H9 (cell line): ENCODE results near the gene ABHD16A. TPM values are rescaled to one million over a fixed set of nuclear protein-coding genes. Genes with fewer than 3 reads are reported as not detected.

Source experiments
- DNase-seq: peaks from one replicate; pipeline ENCODE4 v3.0.0-alpha.2; 2017
- H2AFZ ChIP-seq: one replicate; pipeline ENCODE4 v1.6.1; 2013; ENCODE audit warnings: mild to moderate bottlenecking, low read length, control low read depth, moderate library complexity
- H2AK5ac ChIP-seq: 2 replicates; pipeline ENCODE4 v1.6.1; 2013; ENCODE audit warnings: low read length, control low read depth, mixed read lengths; ENCODE audit not compliant: insufficient read length
- H2BK120ac ChIP-seq: one replicate; pipeline ENCODE4 v1.6.1; 2013; ENCODE audit warnings: low read depth, mild to moderate bottlenecking, low read length, control low read depth, inconsistent platforms; ENCODE audit not compliant: poor library complexity, severe bottlenecking
- H2BK12ac ChIP-seq: 2 replicates; pipeline ENCODE4 v1.6.1; 2013; ENCODE audit warnings: low read length, control low read depth, mixed read lengths, low read depth; ENCODE audit not compliant: insufficient read length
- H2BK15ac ChIP-seq: 2 replicates; pipeline ENCODE4 v1.6.1; 2013; ENCODE audit warnings: low read depth, low read length, control low read depth
- H2BK20ac ChIP-seq: one replicate; pipeline ENCODE4 v1.6.1; 2013; ENCODE audit warnings: low read depth, mild to moderate bottlenecking, low read length, control low read depth, inconsistent platforms; ENCODE audit not compliant: poor library complexity, severe bottlenecking
- H2BK5ac ChIP-seq: 2 replicates; pipeline ENCODE4 v1.6.1; 2013; ENCODE audit warnings: low read length, control low read depth, mixed read lengths; ENCODE audit not compliant: insufficient read length
- H3K14ac ChIP-seq: 2 replicates; pipeline ENCODE4 v1.6.1; 2013; ENCODE audit warnings: low read length, control low read depth; ENCODE audit not compliant: insufficient read depth
- H3K18ac ChIP-seq: 2 replicates; pipeline ENCODE4 v1.6.1; 2013; ENCODE audit warnings: low read depth, mild to moderate bottlenecking, mixed read lengths, low read length, control low read depth; ENCODE audit not compliant: insufficient read length
- H3K23ac ChIP-seq: 2 replicates; pipeline ENCODE4 v1.6.1; 2013; ENCODE audit warnings: low read length, control low read depth, mixed read lengths, low read depth; ENCODE audit not compliant: insufficient read length
- H3K23me2 ChIP-seq: 2 replicates; pipeline ENCODE4 v1.6.1; 2013; ENCODE audit warnings: low read depth, mild to moderate bottlenecking, mixed read lengths, low read length, control low read depth; ENCODE audit not compliant: insufficient read length, poor library complexity, severe bottlenecking
- H3K27ac ChIP-seq: 2 replicates; pipeline ENCODE4 v1.5.1; 2013; ENCODE audit warnings: low read length, control low read depth, mixed read lengths, low read depth; ENCODE audit not compliant: insufficient read length
- H3K27me3 ChIP-seq: 2 replicates; pipeline ENCODE4 v1.6.1; 2013; ENCODE audit warnings: low read length, control low read depth, inconsistent platforms; ENCODE audit not compliant: insufficient read depth
- H3K4ac ChIP-seq: 2 replicates; pipeline ENCODE4 v1.6.1; 2013; ENCODE audit warnings: low read depth, mild to moderate bottlenecking, control low read depth, inconsistent platforms, low read length, moderate library complexity
- H3K4me1 ChIP-seq: 2 replicates; pipeline ENCODE4 v1.6.1; 2013; ENCODE audit warnings: low read length, control low read depth, inconsistent platforms; ENCODE audit not compliant: insufficient read depth
- H3K4me2 ChIP-seq: 2 replicates; pipeline ENCODE4 v1.6.1; 2013; ENCODE audit warnings: low read length, control low read depth, mixed read lengths; ENCODE audit not compliant: insufficient read length, insufficient read depth
- H3K56ac ChIP-seq: 2 replicates; pipeline ENCODE4 v1.6.1; 2013; ENCODE audit warnings: low read depth, mild to moderate bottlenecking, mixed read lengths, low read length, control low read depth; ENCODE audit not compliant: insufficient read length
- H3K79me1 ChIP-seq: 2 replicates; pipeline ENCODE4 v1.6.1; 2013; ENCODE audit warnings: low read depth, mild to moderate bottlenecking, moderate library complexity, low read length, control low read depth, inconsistent platforms; ENCODE audit not compliant: insufficient read depth, poor library complexity, severe bottlenecking
- H3K79me2 ChIP-seq: 2 replicates; pipeline ENCODE4 v1.6.1; 2013; ENCODE audit warnings: low read length, control low read depth, inconsistent platforms; ENCODE audit not compliant: insufficient read depth
- H3K9ac ChIP-seq: 2 replicates; pipeline ENCODE4 v1.6.1; 2013; ENCODE audit warnings: low read length, control low read depth, mixed read lengths; ENCODE audit not compliant: insufficient read length; ENCODE audit errors: extremely low read depth
- H3K9me3 ChIP-seq: one replicate; pipeline ENCODE4 v1.6.1; 2013; ENCODE audit warnings: low read depth, low read length, inconsistent platforms; ENCODE audit not compliant: control insufficient read depth
- H3T11ph ChIP-seq: one replicate; pipeline ENCODE4 v1.6.1; 2013; ENCODE audit warnings: mild to moderate bottlenecking, low read length, control low read depth, inconsistent platforms
- H4K20me1 ChIP-seq: one replicate; pipeline ENCODE4 v1.6.1; 2013; ENCODE audit not compliant: control insufficient read depth, insufficient read length, insufficient read depth
- H4K5ac ChIP-seq: 2 replicates; pipeline ENCODE4 v1.6.1; 2013; ENCODE audit warnings: low read depth, mild to moderate bottlenecking, mixed read lengths, low read length, control low read depth; ENCODE audit not compliant: insufficient read length
- H4K8ac ChIP-seq: replicated peaks from 2 replicates; pipeline ENCODE4 v1.6.1; 2013; ENCODE audit warnings: low read length, control low read depth, mixed read lengths, low read depth; ENCODE audit not compliant: insufficient read length
- H4K91ac ChIP-seq: 2 replicates; pipeline ENCODE4 v1.6.1; 2013; ENCODE audit warnings: low read depth, mild to moderate bottlenecking, moderate library complexity, mixed read lengths, low read length, control low read depth; ENCODE audit not compliant: insufficient read length
- H3K27ac Mint-ChIP-seq, 3 experiments: 2 replicates in 2 of 3; 3 replicates in 1 of 3; pipeline ENCODE4 v1.8.0; 2020 to 2021; ENCODE audit warnings: mixed read lengths in 3 of 3, mild to moderate bottlenecking in 1 of 3, moderate library complexity in 1 of 3
- H3K27me3 Mint-ChIP-seq: 2 replicates; pipeline ENCODE4 v1.8.0; 2021; ENCODE audit warnings: low read depth, mild to moderate bottlenecking, moderate library complexity, mixed read lengths
- H3K36me3 Mint-ChIP-seq, 3 experiments: 2 replicates in 2 of 3; 3 replicates in 1 of 3; pipeline ENCODE4 v1.8.0; 2020 to 2021; ENCODE audit warnings: low read depth in 3 of 3, mixed read lengths in 3 of 3; ENCODE audit not compliant: insufficient read depth in 1 of 3
- H3K4me1 Mint-ChIP-seq, 2 experiments: 2 replicates each; pipeline ENCODE4 v1.8.0; 2020; ENCODE audit warnings: mixed read lengths in 2 of 2
- H3K4me3 Mint-ChIP-seq, 2 experiments: 2 replicates in 1 of 2; 3 replicates in 1 of 2; pipeline ENCODE4 v1.8.0; 2020 to 2021; ENCODE audit warnings: mild to moderate bottlenecking in 2 of 2, mixed read lengths in 2 of 2, moderate library complexity in 1 of 2
- H3K9me3 Mint-ChIP-seq, 2 experiments: 2 replicates in 1 of 2; 3 replicates in 1 of 2; pipeline ENCODE4 v1.8.0; 2020; ENCODE audit warnings: mild to moderate bottlenecking in 2 of 2, mixed read lengths in 2 of 2, moderate library complexity in 1 of 2
- WGBS: extraction: QIAGEN DNeasy Blood & Tissue Kit; methylation state at CpG from one replicate; pipeline ENCODE4 v1.1.7; 2013; ENCODE audit warnings: missing lambda C conversion rate, low lambda C conversion rate, mixed read lengths; ENCODE audit not compliant: insufficient read length; ENCODE audit errors: extremely low coverage; 5-methylcytosine and 5-hydroxymethylcytosine counted together
- total RNA-seq: library from RNA; stranded (reverse); gene quantifications from 2 replicates; pipeline ENCODE4 v1.2.1, GENCODE V29; 2021
- TF ChIP-seq, protein P1 (sequence below): fragments of 200-600 bp; sonication (generic); conservative IDR thresholded peaks from 3 replicates; pipeline ENCODE4 v1.8.0; 2021; ENCODE audit warnings: antibody characterized with exemption, mild to moderate bottlenecking

Gene ABHD16A
- total RNA-seq, 1 experiment from 2014 or later: 34.4 TPM

DNA sequence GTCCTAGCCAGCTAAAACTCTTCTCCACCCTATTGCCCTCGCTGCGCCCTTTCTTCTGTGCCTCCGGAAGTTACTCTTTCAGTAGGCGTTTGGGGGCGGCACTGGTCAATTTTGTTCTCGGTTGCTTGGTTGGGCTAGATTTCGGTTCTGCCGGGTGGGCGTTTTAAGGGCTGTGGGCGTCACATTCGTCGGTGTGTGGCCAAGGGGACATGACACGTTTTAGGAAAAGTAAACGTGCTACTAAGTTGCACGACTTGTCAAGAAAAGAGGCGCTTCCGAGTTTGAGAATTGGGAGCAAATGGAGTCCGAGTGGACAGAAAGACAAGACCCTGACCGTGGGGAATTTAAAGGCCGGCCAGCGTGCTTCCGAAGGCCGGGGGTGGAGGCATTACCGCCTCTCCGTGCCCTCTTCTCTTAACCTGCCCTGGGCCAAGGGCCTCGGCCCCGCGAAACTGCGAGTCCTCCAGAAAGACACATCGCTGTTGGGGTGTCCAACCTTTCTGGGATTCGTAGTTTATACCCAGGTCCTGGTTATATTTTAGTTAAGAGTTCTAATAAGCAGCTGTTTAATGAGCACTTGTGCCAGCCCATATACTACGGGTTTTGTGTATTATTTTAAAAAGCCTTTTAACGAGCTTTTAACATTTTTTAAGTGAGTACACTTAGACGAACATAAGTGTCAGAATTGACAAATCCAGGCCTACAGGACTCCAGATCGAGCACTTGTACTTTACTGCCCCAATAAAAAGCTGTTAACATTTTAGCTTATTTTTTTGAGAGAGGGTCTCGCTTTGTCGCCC is 50.0 kb downstream of the ABHD16A start:
- Histone ChIP-seq H3K23me2 (peaks cover 11% of the 10 kb centered on the region), H3K9ac (peak overlapping the region; percentile 84), H4K5ac (peak overlapping the region; percentile 65), H3K9me3 (no peaks in the 10 kb centered on the region), H3K4me2 (peak overlapping the region; percentile 66), H3K27ac (peak overlapping the region; percentile 84), H3T11ph (no peak overlapping the region), H2BK5ac (peak overlapping the region; percentile 53), H2AK5ac (no peak overlapping the region), H3K4me1 (no peaks in the 10 kb centered on the region), H2BK12ac (no peak overlapping the region), H3K18ac (peak overlapping the region; percentile 93), H2BK120ac (no peak overlapping the region), H2AFZ (no peak overlapping the region), H3K56ac (no peak overlapping the region), H3K79me1 (peaks cover 7% of the 10 kb centered on the region), H4K20me1 (no peaks in the 10 kb centered on the region), H2BK20ac (no peak overlapping the region), H3K79me2 (peaks cover 9% of the 10 kb centered on the region; the same call in 1 of the 2 replicates), H3K23ac (no peak overlapping the region), H4K91ac (no peak overlapping the region), H2BK15ac (no peak overlapping the region), H4K8ac (no peak overlapping the region), H3K27me3 (no peaks in the 10 kb centered on the region), H3K14ac (peak overlapping the region; percentile 72; the same call in 1 of the 2 replicates), H3K4ac (no peak overlapping the region)
- Mint-ChIP-seq H3K27ac (peak overlapping the region; percentile 100), H3K9me3 (no peaks in the 10 kb centered on the region), H3K4me3 (peak overlapping the region; percentile 83 to 95), H3K27me3 (no peaks in the 10 kb centered on the region), H3K4me1 (peaks cover 14 to 20% of the 10 kb centered on the region in 2 experiments), H3K36me3 (peaks cover 23 to 44% (median 42%) of the 10 kb centered on the region in 3 experiments)
- TF ChIP-seq, protein P1, sequence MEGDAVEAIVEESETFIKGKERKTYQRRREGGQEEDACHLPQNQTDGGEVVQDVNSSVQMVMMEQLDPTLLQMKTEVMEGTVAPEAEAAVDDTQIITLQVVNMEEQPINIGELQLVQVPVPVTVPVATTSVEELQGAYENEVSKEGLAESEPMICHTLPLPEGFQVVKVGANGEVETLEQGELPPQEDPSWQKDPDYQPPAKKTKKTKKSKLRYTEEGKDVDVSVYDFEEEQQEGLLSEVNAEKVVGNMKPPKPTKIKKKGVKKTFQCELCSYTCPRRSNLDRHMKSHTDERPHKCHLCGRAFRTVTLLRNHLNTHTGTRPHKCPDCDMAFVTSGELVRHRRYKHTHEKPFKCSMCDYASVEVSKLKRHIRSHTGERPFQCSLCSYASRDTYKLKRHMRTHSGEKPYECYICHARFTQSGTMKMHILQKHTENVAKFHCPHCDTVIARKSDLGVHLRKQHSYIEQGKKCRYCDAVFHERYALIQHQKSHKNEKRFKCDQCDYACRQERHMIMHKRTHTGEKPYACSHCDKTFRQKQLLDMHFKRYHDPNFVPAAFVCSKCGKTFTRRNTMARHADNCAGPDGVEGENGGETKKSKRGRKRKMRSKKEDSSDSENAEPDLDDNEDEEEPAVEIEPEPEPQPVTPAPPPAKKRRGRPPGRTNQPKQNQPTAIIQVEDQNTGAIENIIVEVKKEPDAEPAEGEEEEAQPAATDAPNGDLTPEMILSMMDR: no peak
- no CpG with 5 or more reads among the region's 37 CpGs for WGBS
- peak; percentile 93 for DNase-seq
